ENCODE measurements around the gene ZBTB43.

The ZBTB43 gene

DNA sequence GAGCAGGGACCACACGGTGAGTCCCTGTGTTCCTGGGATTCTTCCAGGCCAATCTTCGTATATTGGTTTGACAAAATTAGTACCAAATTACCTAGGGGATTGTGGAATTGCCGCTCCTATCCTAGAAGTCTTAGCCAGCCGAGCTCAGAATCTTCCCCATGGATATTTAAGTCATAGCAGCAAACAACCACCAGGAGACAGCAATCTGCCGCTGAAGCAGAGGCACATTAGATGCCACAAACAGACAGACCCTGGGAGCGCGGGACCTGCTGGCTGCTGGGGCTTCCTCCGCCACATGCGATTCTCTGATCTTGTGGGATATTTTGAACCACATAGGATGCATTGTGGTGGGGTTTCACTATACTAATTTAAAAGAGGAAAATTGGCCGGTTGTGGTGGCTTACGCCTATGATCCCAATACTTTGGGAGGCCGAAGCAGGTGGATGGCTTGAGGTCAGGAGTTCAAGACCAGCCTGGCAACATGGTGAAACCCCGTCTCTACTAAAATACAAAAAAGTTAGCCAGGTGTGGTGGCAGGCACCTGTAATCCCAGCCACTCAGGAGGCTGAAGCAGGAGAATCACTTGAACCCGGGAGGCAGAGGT lies 31.7 kb upstream of the ZBTB43 start:
- peaks cover 5% of the 10 kb centered on the region for H3K9me3 ChIP-seq (ENCODE audit: control insufficient read depth, low read length)
- 70% methylated on average over 14 of the region's 14 CpGs for WGBS
- no peak overlapping the region for H2BK5ac ChIP-seq (ENCODE audit: low read depth, low read length, poor library complexity, severe bottlenecking)

DNA sequence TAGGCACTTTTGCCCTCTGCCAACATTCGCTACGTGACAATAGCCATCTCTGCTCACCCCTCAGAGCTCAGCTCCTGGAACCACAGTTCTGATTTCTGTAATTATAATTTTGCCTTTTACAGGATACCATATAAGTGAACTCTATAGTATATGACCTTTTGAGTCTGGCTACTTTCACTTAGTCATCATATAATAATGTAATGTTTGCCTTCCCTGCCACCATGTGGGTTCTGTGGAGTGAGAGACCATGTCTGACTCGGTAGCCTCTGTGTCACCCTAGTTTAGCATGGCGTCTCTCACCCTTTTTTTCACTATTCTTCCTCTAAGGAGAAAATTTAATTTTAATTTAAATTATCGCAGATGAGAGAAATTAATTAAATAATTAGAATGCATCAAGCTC lies 28.9 kb upstream of the ZBTB43 start:
- WGBS = 87% methylated on average over 3 of the region's 5 CpGs
- Histone ChIP-seq H3K23ac (ENCODE audit: low read length in 2 of 2) (no peak overlapping the region), H2AK5ac (ENCODE audit: low read length, severe bottlenecking) (no peak overlapping the region), H2AFZ (ENCODE audit: low read depth, low read length) (no peak overlapping the region), H3K4me2 (ENCODE audit: low read length, poor library complexity, severe bottlenecking) (no peak overlapping the region), H3K9me3 (ENCODE audit: control insufficient read depth, low read length) (no peaks in the 10 kb centered on the region), H4K8ac (ENCODE audit: low read length) (no peak overlapping the region), H2BK15ac (ENCODE audit: low read depth, poor library complexity, severe bottlenecking) (no peak overlapping the region), H3K9ac (ENCODE audit: low read length) (no peak overlapping the region), H3K14ac (ENCODE audit: low read length in 2 of 2) (no peak overlapping the region), H2BK120ac (ENCODE audit: low read depth, low read length) (no peak overlapping the region), H2BK12ac (ENCODE audit: low read length in 2 of 2) (no peak overlapping the region), H3K36me3 (ENCODE audit: control insufficient read depth in 1 of 2, insufficient read depth in 2 of 2, low read depth in 1 of 2, low read length in 2 of 2) (no peaks in the 10 kb centered on the region), H3K18ac (ENCODE audit: low read depth in 1 of 2, low read length in 2 of 2) (no peak overlapping the region), H4K91ac (ENCODE audit: low read length) (no peak overlapping the region), H3K4me3 (ENCODE audit: insufficient read depth in 1 of 2, low read depth in 1 of 2, low read length in 2 of 2) (no peak overlapping the region), H3K4me1 (ENCODE audit: control insufficient read depth, insufficient read depth, low read depth, low read length) (no peaks in the 10 kb centered on the region), H3K27me3 (ENCODE audit: control insufficient read depth in 1 of 2, insufficient read depth in 1 of 2, low read length in 2 of 2) (peaks cover 41 to 64% of the 10 kb centered on the region in 2 experiments), H3K79me1 (replicated peaks; ENCODE audit: low read length, poor library complexity, severe bottlenecking) (no peaks in the 10 kb centered on the region), H3K27ac (ENCODE audit: low read length, poor library complexity, severe bottlenecking) (no peak overlapping the region), H2BK5ac (ENCODE audit: low read depth, low read length, poor library complexity, severe bottlenecking) (no peak overlapping the region), H3K4ac (ENCODE audit: low read depth in 1 of 2, low read length in 2 of 2) (no peak overlapping the region)
- DNase-seq = no peak

More for the DNA sequence above, 31.7 kb upstream of the ZBTB43 start:
- Histone ChIP-seq H2AK5ac (ENCODE audit: low read length, severe bottlenecking) (no peak overlapping the region), H3K14ac (ENCODE audit: low read length in 2 of 2) (no peak overlapping the region), H3K9ac (ENCODE audit: low read length) (peak overlapping the region; percentile 49), H3K36me3 (ENCODE audit: control insufficient read depth in 1 of 2, insufficient read depth in 2 of 2, low read depth in 1 of 2, low read length in 2 of 2) (no peaks in the 10 kb centered on the region), H3K4me2 (ENCODE audit: low read length, poor library complexity, severe bottlenecking) (no peak overlapping the region), H2AFZ (ENCODE audit: low read depth, low read length) (no peak overlapping the region), H3K4ac (ENCODE audit: low read depth in 1 of 2, low read length in 2 of 2) (no peak overlapping the region), H2BK15ac (ENCODE audit: low read depth, poor library complexity, severe bottlenecking) (no peak overlapping the region), H3K27ac (ENCODE audit: low read length, poor library complexity, severe bottlenecking) (no peak overlapping the region), H2BK120ac (ENCODE audit: low read depth, low read length) (no peak overlapping the region), H3K18ac (ENCODE audit: low read depth in 1 of 2, low read length in 2 of 2) (no peak overlapping the region), H3K79me1 (replicated peaks; ENCODE audit: low read length, poor library complexity, severe bottlenecking) (no peaks in the 10 kb centered on the region), H4K8ac (ENCODE audit: low read length) (no peak overlapping the region), H3K4me1 (ENCODE audit: control insufficient read depth, insufficient read depth, low read depth, low read length) (no peaks in the 10 kb centered on the region), H2BK12ac (ENCODE audit: low read length in 2 of 2) (no peak overlapping the region), H4K91ac (ENCODE audit: low read length) (no peak overlapping the region), H3K4me3 (ENCODE audit: insufficient read depth in 1 of 2, low read depth in 1 of 2, low read length in 2 of 2) (no peak overlapping the region), H3K23ac (ENCODE audit: low read length in 2 of 2) (no peak overlapping the region), H3K27me3 (ENCODE audit: control insufficient read depth in 1 of 2, insufficient read depth in 1 of 2, low read length in 2 of 2) (peaks cover 23 to 44% of the 10 kb centered on the region in 2 experiments)
- peak; percentile 20 for DNase-seq

DNA sequence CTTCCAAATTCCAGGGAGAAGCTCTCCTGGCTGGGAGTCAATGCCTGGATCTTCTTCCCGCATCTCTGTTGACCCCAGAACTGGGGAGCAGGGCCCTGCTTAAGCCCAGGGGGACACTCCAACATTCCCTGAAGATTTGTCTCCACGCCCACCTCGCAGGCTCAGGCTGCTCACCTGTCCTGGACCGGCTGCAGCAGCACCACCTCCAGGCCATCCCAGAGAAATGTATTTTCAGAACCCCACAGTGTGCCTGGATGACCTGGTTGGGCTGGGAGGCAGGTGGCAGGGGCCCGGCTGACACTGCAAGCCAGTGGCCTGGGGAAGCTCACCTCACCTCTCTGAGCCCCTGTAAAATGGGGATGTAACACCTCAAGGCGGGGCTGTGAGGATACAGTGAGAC lies 27.1 kb upstream of the ZBTB43 start:
- Histone ChIP-seq H3K23ac (ENCODE audit: low read length in 2 of 2) (no peak overlapping the region), H2BK5ac (ENCODE audit: low read depth, low read length, poor library complexity, severe bottlenecking) (no peak overlapping the region), H3K14ac (ENCODE audit: low read length in 2 of 2) (no peak overlapping the region), H3K27ac (ENCODE audit: low read length, poor library complexity, severe bottlenecking) (no peak overlapping the region), H3K36me3 (ENCODE audit: control insufficient read depth in 1 of 2, insufficient read depth in 2 of 2, low read depth in 1 of 2, low read length in 2 of 2) (no peaks in the 10 kb centered on the region), H2AK5ac (ENCODE audit: low read length, severe bottlenecking) (no peak overlapping the region), H3K9ac (ENCODE audit: low read length) (no peak overlapping the region), H2BK15ac (ENCODE audit: low read depth, poor library complexity, severe bottlenecking) (no peak overlapping the region), H3K9me3 (ENCODE audit: control insufficient read depth, low read length) (no peaks in the 10 kb centered on the region), H4K91ac (ENCODE audit: low read length) (no peak overlapping the region), H3K4me3 (ENCODE audit: insufficient read depth in 1 of 2, low read depth in 1 of 2, low read length in 2 of 2) (no peak overlapping the region), H2AFZ (ENCODE audit: low read depth, low read length) (no peak overlapping the region), H4K8ac (ENCODE audit: low read length) (no peak overlapping the region), H2BK12ac (ENCODE audit: low read length in 2 of 2) (no peak overlapping the region), H3K27me3 (ENCODE audit: control insufficient read depth in 1 of 2, insufficient read depth in 1 of 2, low read length in 2 of 2) (peaks cover 48 to 72% of the 10 kb centered on the region in 2 experiments), H3K79me1 (replicated peaks; ENCODE audit: low read length, poor library complexity, severe bottlenecking) (no peaks in the 10 kb centered on the region), H3K18ac (ENCODE audit: low read depth in 1 of 2, low read length in 2 of 2) (no peak overlapping the region), H2BK120ac (ENCODE audit: low read depth, low read length) (no peak overlapping the region), H3K4ac (ENCODE audit: low read depth in 1 of 2, low read length in 2 of 2) (no peak overlapping the region), H3K4me2 (ENCODE audit: low read length, poor library complexity, severe bottlenecking) (no peak overlapping the region), H3K4me1 (ENCODE audit: control insufficient read depth, insufficient read depth, low read depth, low read length) (peaks cover 2% of the 10 kb centered on the region)
- WGBS = 61% methylated on average over 6 of the region's 6 CpGs
- no peak for DNase-seq

DNA sequence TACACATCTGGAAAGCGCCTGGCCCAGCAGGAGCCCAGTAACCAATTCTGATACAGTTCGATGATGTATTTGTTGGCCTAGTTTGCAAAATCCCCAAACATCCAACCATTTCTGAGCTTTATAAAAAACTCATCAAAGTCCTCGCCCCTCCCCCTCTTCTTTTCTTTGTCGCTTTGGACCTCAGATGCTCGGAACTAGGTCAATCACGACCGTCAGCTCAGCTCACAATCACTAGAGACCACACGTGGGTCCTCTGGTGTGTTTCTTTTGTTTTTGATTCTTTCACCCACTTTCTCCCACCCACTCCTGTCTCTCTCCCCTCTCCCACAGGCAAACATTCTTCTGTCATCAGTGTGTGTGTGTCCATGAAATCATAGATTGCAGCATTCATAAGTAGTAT lies 26.7 kb upstream of the ZBTB43 start:
- Histone ChIP-seq H4K8ac (ENCODE audit: low read length) (no peak overlapping the region), H2AK5ac (ENCODE audit: low read length, severe bottlenecking) (no peak overlapping the region), H3K4me1 (ENCODE audit: control insufficient read depth, insufficient read depth, low read depth, low read length) (peaks cover 2% of the 10 kb centered on the region), H2BK120ac (ENCODE audit: low read depth, low read length) (no peak overlapping the region), H4K91ac (ENCODE audit: low read length) (no peak overlapping the region), H3K9me3 (ENCODE audit: control insufficient read depth, low read length) (no peaks in the 10 kb centered on the region), H3K14ac (ENCODE audit: low read length in 2 of 2) (no peak overlapping the region), H2BK12ac (ENCODE audit: low read length in 2 of 2) (no peak overlapping the region), H2AFZ (ENCODE audit: low read depth, low read length) (no peak overlapping the region), H3K79me1 (replicated peaks; ENCODE audit: low read length, poor library complexity, severe bottlenecking) (no peaks in the 10 kb centered on the region), H3K4me2 (ENCODE audit: low read length, poor library complexity, severe bottlenecking) (no peak overlapping the region), H3K9ac (ENCODE audit: low read length) (no peak overlapping the region), H3K4me3 (ENCODE audit: insufficient read depth in 1 of 2, low read depth in 1 of 2, low read length in 2 of 2) (no peak overlapping the region), H3K23ac (ENCODE audit: low read length in 2 of 2) (no peak overlapping the region), H2BK5ac (ENCODE audit: low read depth, low read length, poor library complexity, severe bottlenecking) (no peak overlapping the region), H3K36me3 (ENCODE audit: control insufficient read depth in 1 of 2, insufficient read depth in 2 of 2, low read depth in 1 of 2, low read length in 2 of 2) (no peaks in the 10 kb centered on the region), H3K4ac (ENCODE audit: low read depth in 1 of 2, low read length in 2 of 2) (no peak overlapping the region), H3K27me3 (ENCODE audit: control insufficient read depth in 1 of 2, insufficient read depth in 1 of 2, low read length in 2 of 2) (peaks cover 47 to 70% of the 10 kb centered on the region in 2 experiments), H3K27ac (ENCODE audit: low read length, poor library complexity, severe bottlenecking) (no peak overlapping the region), H2BK15ac (ENCODE audit: low read depth, poor library complexity, severe bottlenecking) (no peak overlapping the region), H3K18ac (ENCODE audit: low read depth in 1 of 2, low read length in 2 of 2) (no peak overlapping the region)
- no peak for DNase-seq
- WGBS = 80% methylated on average over 8 of the region's 8 CpGs

Data from mesenchymal stem cell (in vitro differentiated cells and primary cell).